ENCODE measurements around the gene C19orf12. TPM values are rescaled to one million over a fixed set of nuclear protein-coding genes. Genes with fewer than 3 reads are reported as not detected.

C19orf12 gene
- total and polyA plus RNA-seq, 2 of the 4 experiments (the other 2 are of a cell fraction) = 16.3 to 24.0 TPM

DNA sequence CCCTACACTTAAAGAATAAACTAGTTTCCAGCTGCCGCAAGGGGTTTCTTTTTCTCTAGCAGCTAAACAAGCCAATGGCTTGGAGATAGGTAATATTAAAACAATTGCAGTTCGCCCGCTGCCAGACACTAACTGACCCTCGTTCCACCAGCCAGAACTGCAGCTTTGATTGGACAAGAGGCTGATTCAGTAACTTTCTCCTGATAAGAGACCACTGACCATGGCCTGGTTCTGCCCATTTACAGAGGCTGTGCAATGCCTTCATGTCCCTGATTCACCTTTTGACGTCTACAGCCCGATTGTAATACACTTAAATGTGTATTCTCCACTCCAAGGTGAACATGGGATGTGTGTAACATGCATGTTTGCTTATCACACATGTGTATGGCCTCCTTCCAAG, 12.8 kb upstream of the C19orf12 start:
- dilution Hi-C loops (cut with HindIII; ENCODE audit: low sequenced_read_pairs, unreplicated experiment) = no loop called here
- no peak overlapping the region for H2AK5ac ChIP-seq (ENCODE audit: low read depth, low read length)
- no CpG with 5 or more reads among the region's 6 CpGs for WGBS, 2 experiments (ENCODE audit: extremely low coverage in 2 of 2, insufficient read length in 1 of 2)

More for the DNA sequence above, 12.8 kb upstream of the C19orf12 start:
- H3K56ac ChIP-seq (ENCODE audit: extremely low read depth, insufficient read depth, low read length) = no peak overlapping the region
- H4K8ac ChIP-seq (ENCODE audit: low read depth in 2 of 2, low read length in 2 of 2) = no peak overlapping the region
- H3K9me3 ChIP-seq (ENCODE audit: control insufficient read depth, insufficient read depth, low read length) = no peaks in the 10 kb centered on the region
- no TSS peak for BruUV-seq (replicated peaks)
- no peak overlapping the region for H2BK15ac ChIP-seq (ENCODE audit: low read depth, low read length)
- in situ Hi-C loops (cut with MboI; ENCODE audit: low sequenced_read_pairs) (no loop called here), intact Hi-C loops (cut with micrococcal nuclease) (no loop called here)
- no peak overlapping the region for H2AFZ ChIP-seq (replicated peaks; ENCODE audit: low read length, poor library complexity)
- no peak overlapping the region for H3K4me3 ChIP-seq (ENCODE audit: insufficient read depth, low read depth, low read length)
- no peaks in the 10 kb centered on the region for H3K36me3 ChIP-seq (ENCODE audit: control insufficient read depth, insufficient read depth, low read length)
- H2BK120ac ChIP-seq (ENCODE audit: low read depth, low read length) = no peak overlapping the region
- no peak overlapping the region for H3K27ac ChIP-seq (ENCODE audit: insufficient read depth, low read length)
- no peak for TF ChIP-seq ELK1 (IDR thresholded peaks at IDR 0.05; ENCODE audit: borderline replicate concordance, low read depth, low read length)
- no peak for TF ChIP-seq NFE2L2 (IDR thresholded peaks at IDR 0.05; ENCODE audit: low read depth, low read length)
- TF ChIP-seq BHLHE40 (IDR thresholded peaks at IDR 0.05; ENCODE audit: low read depth, low read length) = no peak
- no peak for TF ChIP-seq MAZ (IDR thresholded peaks at IDR 0.05; ENCODE audit: borderline replicate concordance, low read depth, low read length)
- no peak for TF ChIP-seq FOS (IDR thresholded peaks at IDR 0.05; ENCODE audit: low read depth, low read length)
- no peak for TF ChIP-seq SMC3 (IDR thresholded peaks at IDR 0.05; ENCODE audit: low read depth, low read length)
- TF ChIP-seq RAD21 (IDR thresholded peaks at IDR 0.05; ENCODE audit: low read length) = no peak
- TF ChIP-seq CHD1 (IDR thresholded peaks at IDR 0.05; ENCODE audit: low read depth, low read length) = no peak
- no peak for TF ChIP-seq MXI1 (IDR thresholded peaks at IDR 0.05; ENCODE audit: borderline replicate concordance, low read depth, low read length)
- TF ChIP-seq CEBPB (IDR thresholded peaks at IDR 0.05; ENCODE audit: low read depth, low read length) = no peak
- TF ChIP-seq RCOR1 (IDR thresholded peaks at IDR 0.05; ENCODE audit: insufficient replicate concordance, low read length) = no peak
- TF ChIP-seq, protein P1, sequence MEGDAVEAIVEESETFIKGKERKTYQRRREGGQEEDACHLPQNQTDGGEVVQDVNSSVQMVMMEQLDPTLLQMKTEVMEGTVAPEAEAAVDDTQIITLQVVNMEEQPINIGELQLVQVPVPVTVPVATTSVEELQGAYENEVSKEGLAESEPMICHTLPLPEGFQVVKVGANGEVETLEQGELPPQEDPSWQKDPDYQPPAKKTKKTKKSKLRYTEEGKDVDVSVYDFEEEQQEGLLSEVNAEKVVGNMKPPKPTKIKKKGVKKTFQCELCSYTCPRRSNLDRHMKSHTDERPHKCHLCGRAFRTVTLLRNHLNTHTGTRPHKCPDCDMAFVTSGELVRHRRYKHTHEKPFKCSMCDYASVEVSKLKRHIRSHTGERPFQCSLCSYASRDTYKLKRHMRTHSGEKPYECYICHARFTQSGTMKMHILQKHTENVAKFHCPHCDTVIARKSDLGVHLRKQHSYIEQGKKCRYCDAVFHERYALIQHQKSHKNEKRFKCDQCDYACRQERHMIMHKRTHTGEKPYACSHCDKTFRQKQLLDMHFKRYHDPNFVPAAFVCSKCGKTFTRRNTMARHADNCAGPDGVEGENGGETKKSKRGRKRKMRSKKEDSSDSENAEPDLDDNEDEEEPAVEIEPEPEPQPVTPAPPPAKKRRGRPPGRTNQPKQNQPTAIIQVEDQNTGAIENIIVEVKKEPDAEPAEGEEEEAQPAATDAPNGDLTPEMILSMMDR (conservative IDR thresholded peaks at IDR 0.05; ENCODE audit: low read depth, low read length) = no peak
- TF ChIP-seq, protein P2, sequence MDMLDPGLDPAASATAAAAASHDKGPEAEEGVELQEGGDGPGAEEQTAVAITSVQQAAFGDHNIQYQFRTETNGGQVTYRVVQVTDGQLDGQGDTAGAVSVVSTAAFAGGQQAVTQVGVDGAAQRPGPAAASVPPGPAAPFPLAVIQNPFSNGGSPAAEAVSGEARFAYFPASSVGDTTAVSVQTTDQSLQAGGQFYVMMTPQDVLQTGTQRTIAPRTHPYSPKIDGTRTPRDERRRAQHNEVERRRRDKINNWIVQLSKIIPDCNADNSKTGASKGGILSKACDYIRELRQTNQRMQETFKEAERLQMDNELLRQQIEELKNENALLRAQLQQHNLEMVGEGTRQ (IDR thresholded peaks at IDR 0.05; ENCODE audit: low read depth, low read length) = no peak
- ChIA-PET CTCF (interaction anchor here (1.7 kb wide), 1 partner anchor 11 kb away, joined by 6 read pairs; no protein-coding TSS in a partner anchor), POLR2A (ENCODE audit: unreplicated experiment) (no interaction called here)
- no peak overlapping the region for H2AK9ac ChIP-seq (replicated peaks; ENCODE audit: low read depth, low read length, poor library complexity)
- H3K27me3 ChIP-seq (ENCODE audit: control insufficient read depth, insufficient read depth, low read length) = peaks cover 37% of the 10 kb centered on the region
- H4K5ac ChIP-seq (ENCODE audit: low read depth, low read length) = no peak overlapping the region
- H2BK5ac ChIP-seq (ENCODE audit: low read depth, low read length, poor library complexity, severe bottlenecking) = no peak overlapping the region
- no peaks in the 10 kb centered on the region for H3K79me1 ChIP-seq (ENCODE audit: low read depth in 1 of 2, low read length in 2 of 2)
- no peak overlapping the region for H2BK20ac ChIP-seq (ENCODE audit: low read depth, low read length)
- DNase-seq (no peak), ATAC-seq (ENCODE audit: low read depth) (no peak)
- H3K4me1 ChIP-seq (ENCODE audit: control insufficient read depth, insufficient read depth, low read length) = no peaks in the 10 kb centered on the region
- no peak overlapping the region for H3K4ac ChIP-seq (ENCODE audit: low read depth, low read length)
- no peak overlapping the region for H3K4me2 ChIP-seq (ENCODE audit: low read depth, low read length)
- H3K14ac ChIP-seq (replicated peaks; ENCODE audit: low read depth, low read length) = no peak overlapping the region
- H3K23ac ChIP-seq (ENCODE audit: low read depth, low read length) = no peak overlapping the region
- H3K9ac ChIP-seq (ENCODE audit: low read depth, low read length) = no peak overlapping the region
- no peak overlapping the region for H3K18ac ChIP-seq (ENCODE audit: low read depth, low read length)
- H4K20me1 ChIP-seq (ENCODE audit: insufficient read depth, low read length) = no peaks in the 10 kb centered on the region
- H4K91ac ChIP-seq (ENCODE audit: insufficient read depth, low read depth, low read length) = no peak overlapping the region
- no peaks in the 10 kb centered on the region for H3K9me1 ChIP-seq (ENCODE audit: insufficient read depth, low read length)
